GM19467 (cell line): ENCODE results near the gene EML6.
"Not testable (repeated sequence)": the region's sequence is repeated elsewhere in the genome, so short reads cannot be mapped to it uniquely, and the experiment has no call there.

ENCODE experiments used
- ATAC-seq: cut with Tn5 transposase; IDR thresholded peaks from one replicate; pipeline ENCODE4 v1.9.1; 2021; ENCODE audit warnings: mild to moderate bottlenecking, moderate library complexity; ENCODE audit not compliant: unreplicated experiment

EML6 gene

GRCh38 chr2:54723131-54723995, at the start of gene EML6:
EML6 (plus strand) TSS chr2:54723662; CDS start chr2:54725062, 1,400 bp downstream.
- peak; percentile 99 for ATAC-seq

- ATAC-seq, result no peak
These were observed 48.2 kb upstream of the EML6 start for GRCh38 chr2:54675281-54675680.

- no peak for ATAC-seq
These were observed 47.7 kb upstream of the EML6 start for GRCh38 chr2:54675738-54676137.

GRCh38 chr2:54676656-54677055, 46.8 kb upstream of the EML6 start:
- ATAC-seq, result no peak

DNA sequence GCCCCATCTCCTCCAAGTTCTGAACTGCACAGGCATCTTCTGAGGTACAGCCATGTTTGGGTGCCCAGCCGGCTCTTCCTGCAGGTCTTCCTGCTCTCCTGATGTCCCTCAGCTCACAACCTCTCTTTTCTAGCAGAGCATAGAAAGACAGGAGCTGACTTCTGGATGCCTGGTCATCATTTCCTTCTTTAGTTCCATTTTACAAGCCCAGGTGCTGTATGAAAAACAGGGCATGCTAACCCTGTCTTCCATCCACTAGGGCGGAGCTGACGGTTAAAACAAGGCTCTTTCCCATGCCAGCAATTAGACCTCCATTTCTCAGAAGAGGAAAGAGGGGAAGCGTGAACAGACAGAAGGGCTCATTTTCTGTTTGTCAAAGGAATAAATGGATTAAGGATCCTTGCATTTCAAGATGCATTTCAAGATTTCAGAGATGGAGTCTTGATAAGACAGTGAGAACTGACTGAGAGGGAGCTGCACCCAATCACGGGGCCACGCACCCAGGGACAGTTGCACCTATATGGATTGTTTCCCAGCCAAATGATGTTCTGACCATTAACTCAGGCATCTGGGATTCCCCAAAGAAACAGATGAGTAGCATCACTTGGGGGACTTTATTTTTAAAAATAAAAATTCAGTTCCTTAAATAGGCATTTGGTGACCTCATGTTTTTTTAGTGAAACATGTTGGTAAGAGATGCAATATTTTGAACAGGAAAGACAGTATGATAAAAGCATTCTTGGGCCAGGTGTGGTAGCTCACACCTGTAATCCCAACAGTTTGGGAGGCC, 45.8 kb upstream of the EML6 start:
- ATAC-seq, result no peak

DNA sequence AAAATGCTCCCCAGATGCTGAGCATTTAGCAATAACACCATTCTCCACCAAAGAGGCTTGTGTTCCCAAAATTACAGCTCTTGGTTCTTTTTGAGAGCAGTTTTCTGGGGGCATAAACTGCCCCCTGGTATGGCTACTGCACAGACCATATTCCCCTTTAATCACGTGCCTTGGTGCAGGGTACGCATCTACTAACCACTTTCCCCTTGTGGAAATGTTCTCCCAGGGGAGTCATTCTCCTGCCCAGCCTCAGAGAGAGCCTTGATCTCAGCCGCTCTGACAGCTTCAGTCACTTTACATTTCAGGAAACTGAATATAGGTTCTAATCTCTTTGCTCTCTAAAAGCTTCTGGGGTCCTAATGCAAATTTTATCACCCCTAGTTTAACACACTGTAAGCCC, 44.7 kb upstream of the EML6 start:
- ATAC-seq, result no peak

GRCh38 chr2:54680397-54681041, 42.9 kb upstream of the EML6 start:
- no peak for ATAC-seq

- ATAC-seq, result no peak
These were observed 42.0 kb upstream of the EML6 start for GRCh38 chr2:54681416-54681815.

DNA sequence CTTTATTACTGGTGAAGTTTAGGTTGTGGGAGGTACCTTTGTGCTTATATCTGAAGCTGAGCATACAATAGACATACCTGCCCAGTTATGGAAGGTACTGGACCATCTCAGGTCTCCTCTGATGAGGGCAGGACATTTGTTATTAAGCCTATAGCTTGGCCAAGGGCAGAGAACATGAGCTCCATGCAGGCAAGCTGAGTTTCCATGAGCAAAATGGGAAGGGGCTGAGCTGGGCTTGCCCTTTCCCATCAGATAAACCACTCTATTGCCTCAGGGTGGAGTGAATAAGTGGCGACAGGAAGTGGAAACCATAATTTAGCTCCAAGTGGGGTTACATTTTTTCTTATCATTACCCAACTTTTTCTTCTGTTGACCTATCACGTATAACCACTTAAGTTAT, 39.9 kb upstream of the EML6 start:
- no peak for ATAC-seq

DNA sequence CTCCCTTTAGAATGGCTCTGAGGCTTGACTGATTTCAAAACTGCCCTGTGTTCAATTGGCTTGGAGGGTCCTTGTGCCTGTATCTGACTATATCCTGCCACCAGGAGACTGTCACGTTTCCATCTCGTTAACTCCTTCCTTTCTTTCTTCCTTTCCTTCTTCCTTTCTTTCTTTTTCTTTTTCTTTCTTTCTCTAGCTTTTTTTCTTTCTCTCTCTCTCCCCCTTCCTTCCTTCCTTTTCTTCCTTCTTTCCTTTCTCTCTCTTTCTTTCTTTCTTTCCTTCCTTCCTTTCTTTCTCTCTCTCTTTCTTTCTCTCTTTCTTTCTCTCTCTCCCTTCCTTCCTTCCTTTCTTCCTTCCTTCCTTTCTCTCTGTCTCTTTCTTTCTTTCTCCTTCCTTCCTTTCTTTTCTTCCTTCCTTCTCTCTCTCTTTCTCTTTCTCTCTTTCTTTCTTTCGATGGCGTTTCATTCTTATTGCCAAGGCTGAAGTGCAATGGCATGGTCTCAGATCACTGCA, 38.1 kb upstream of the EML6 start:
- ATAC-seq, result no peak

- ATAC-seq, result no peak
These were observed 35.8 kb upstream of the EML6 start for GRCh38 chr2:54687595-54688152.

- ATAC-seq, result no peak
These were observed 31.9 kb upstream of the EML6 start for GRCh38 chr2:54691445-54692135.

GRCh38 chr2:54692556-54692955, 30.9 kb upstream of the EML6 start:
- ATAC-seq, result no peak

- no peak for ATAC-seq
These were observed 28.1 kb upstream of the EML6 start for GRCh38 chr2:54695378-54695777.

- ATAC-seq, result no peak
These were observed 25.5 kb upstream of the EML6 start for GRCh38 chr2:54697934-54698333.

- not testable (repeated sequence) for ATAC-seq
These were observed 24.5 kb upstream of the EML6 start for GRCh38 chr2:54698926-54699325.

GRCh38 chr2:54699665-54700064, 23.8 kb upstream of the EML6 start:
- no peak for ATAC-seq

DNA sequence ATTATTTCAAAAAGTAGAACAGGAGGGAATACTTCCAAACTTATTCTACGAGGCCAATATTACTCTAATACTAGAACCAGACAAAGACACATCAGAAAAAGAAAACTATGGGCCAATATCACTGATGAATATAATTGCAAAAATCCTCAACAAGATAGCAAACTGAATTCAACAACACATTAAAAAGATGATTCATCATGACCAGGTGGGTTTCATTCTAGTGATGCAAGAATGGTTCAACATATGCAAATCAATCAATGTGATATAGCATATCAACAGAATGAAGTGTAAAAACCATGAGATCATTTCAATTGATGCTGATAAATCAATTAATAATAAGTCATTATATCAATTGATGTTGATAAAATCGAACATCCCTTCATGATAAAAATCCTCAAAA, 22.4 kb upstream of the EML6 start:
- no peak for ATAC-seq

- ATAC-seq, result no peak
These were observed 19.2 kb upstream of the EML6 start for GRCh38 chr2:54704238-54704637.
